Right atrium auricular region (tissue), 2 donors: ENCODE measurements around the gene DHCR7. TPM values are rescaled to one million over a fixed set of nuclear protein-coding genes. Genes with fewer than 3 reads are reported as not detected.
A peak's percentile ranks its signal among the peaks of the same experiment; 100 is the strongest.

Experiments used
- DNase-seq: peaks from one replicate; pipeline ENCODE4 v3.0.0-alpha.2; 2019; ENCODE audit warnings: low spot score
- H3K27ac ChIP-seq, 2 donors: fragments of 200-600 bp; sonication (generic); 1 replicate in 1 of 2; 2 replicates in 1 of 2; pipeline ENCODE4 v1.5.1; 2016 to 2019
- H3K27me3 ChIP-seq, 2 donors: fragments of 200-600 bp; sonication (generic); one replicate each; pipeline versions ENCODE4 v1.5.1 to v1.6.0; 2017 to 2019
- H3K36me3 ChIP-seq: fragments of 200-600 bp; sonication (generic); one replicate; pipeline ENCODE4 v1.5.1; 2016
- H3K4me1 ChIP-seq, 2 donors: fragments of 200-600 bp; sonication (generic); one replicate each; pipeline versions ENCODE4 v1.5.1 to v1.6.0; 2017 to 2019
- H3K4me3 ChIP-seq, 2 donors: fragments of 200-600 bp; sonication (generic); 1 replicate in 1 of 2; 2 replicates in 1 of 2; pipeline ENCODE4 v1.5.1; 2017 to 2019; ENCODE audit warnings: mild to moderate bottlenecking in 1 of 2, moderate library complexity in 1 of 2
- H3K9me3 ChIP-seq, 2 donors: fragments of 200-600 bp; sonication (generic); one replicate each; pipeline ENCODE4 v1.5.1; 2019
- total RNA-seq, 2 donors: library from RNA; depleted of rRNA; stranded (reverse); fragments of >200 nt; gene quantifications; one replicate each; pipeline ENCODE4 v1.1.0, GENCODE V29; 2016
- TF ChIP-seq, protein P1 (sequence below), 2 donors: fragments of 200-600 bp; sonication (generic); IDR thresholded peaks; one replicate each; pipeline ENCODE4 v1.5.1; 2019; ENCODE audit warnings: antibody characterized with exemption in 2 of 2

The DHCR7 gene
- total RNA-seq, result 10 to 100 TPM; 26.8 to 37.6 TPM

GRCh38 chr11:71448257-71449171 is at the start of gene DHCR7:
Gene DHCR7 (minus strand): TSS chr11:71448393. CDS start chr11:71444952, 3,441 bp downstream.
- Histone ChIP-seq H3K36me3 (peaks cover 12% of the 10 kb centered on the region), H3K4me1 (peaks cover 0 to 31% of the 10 kb centered on the region in 2 donors), H3K27me3 (no peaks in the 10 kb centered on the region), H3K27ac (peak within 1 kb of the TSS; percentile 82 to 87), H3K4me3 (peak within 1 kb of the TSS; percentile 63 to 77), H3K9me3 (no peaks in the 10 kb centered on the region)
- DNase-seq, result peak; percentile 98
- TF ChIP-seq, protein P1, sequence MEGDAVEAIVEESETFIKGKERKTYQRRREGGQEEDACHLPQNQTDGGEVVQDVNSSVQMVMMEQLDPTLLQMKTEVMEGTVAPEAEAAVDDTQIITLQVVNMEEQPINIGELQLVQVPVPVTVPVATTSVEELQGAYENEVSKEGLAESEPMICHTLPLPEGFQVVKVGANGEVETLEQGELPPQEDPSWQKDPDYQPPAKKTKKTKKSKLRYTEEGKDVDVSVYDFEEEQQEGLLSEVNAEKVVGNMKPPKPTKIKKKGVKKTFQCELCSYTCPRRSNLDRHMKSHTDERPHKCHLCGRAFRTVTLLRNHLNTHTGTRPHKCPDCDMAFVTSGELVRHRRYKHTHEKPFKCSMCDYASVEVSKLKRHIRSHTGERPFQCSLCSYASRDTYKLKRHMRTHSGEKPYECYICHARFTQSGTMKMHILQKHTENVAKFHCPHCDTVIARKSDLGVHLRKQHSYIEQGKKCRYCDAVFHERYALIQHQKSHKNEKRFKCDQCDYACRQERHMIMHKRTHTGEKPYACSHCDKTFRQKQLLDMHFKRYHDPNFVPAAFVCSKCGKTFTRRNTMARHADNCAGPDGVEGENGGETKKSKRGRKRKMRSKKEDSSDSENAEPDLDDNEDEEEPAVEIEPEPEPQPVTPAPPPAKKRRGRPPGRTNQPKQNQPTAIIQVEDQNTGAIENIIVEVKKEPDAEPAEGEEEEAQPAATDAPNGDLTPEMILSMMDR (IDR thresholded peaks at IDR 0.05), result no peak

DNA sequence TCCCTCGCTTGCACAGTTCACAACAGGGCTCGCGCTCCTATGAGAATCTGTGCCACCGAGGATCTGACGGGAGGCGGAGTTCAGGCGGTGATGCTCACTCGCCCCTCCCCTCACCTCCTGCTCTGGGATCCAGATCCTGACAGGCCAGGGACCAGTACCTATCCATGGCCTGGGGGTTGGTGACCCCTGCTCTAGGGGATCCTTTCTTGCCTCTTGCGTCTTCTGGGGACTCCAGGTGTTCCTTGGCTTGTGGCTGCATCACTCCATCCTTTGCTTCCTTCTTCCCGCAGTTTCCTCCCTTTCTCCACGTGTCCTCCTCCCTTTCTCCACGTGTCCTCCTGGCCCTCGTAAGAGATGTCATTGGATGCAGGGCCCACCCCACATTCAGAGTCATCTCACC is 48.2 kb upstream of the DHCR7 start:
- Histone ChIP-seq H3K27ac (no peak overlapping the region), H3K9me3 (no peaks in the 10 kb centered on the region), H3K4me1 (peaks cover 0 to 9% of the 10 kb centered on the region in 2 donors), H3K36me3 (peaks cover 56% of the 10 kb centered on the region), H3K4me3 (no peak overlapping the region), H3K27me3 (no peaks in the 10 kb centered on the region)
- DNase-seq, result no peak
- TF ChIP-seq, protein P1 (IDR thresholded peaks at IDR 0.05), result no peak

- H3K4me3 ChIP-seq, result no peak overlapping the region
- TF ChIP-seq, protein P1 (IDR thresholded peaks at IDR 0.05), result no peak
- no peak for DNase-seq
- no peaks in the 10 kb centered on the region for H3K27me3 ChIP-seq
- peaks cover 0 to 9% of the 10 kb centered on the region in 2 donors for H3K4me1 ChIP-seq
- H3K9me3 ChIP-seq, result no peaks in the 10 kb centered on the region
- H3K27ac ChIP-seq, result no peak overlapping the region
- H3K36me3 ChIP-seq, result peaks cover 60% of the 10 kb centered on the region
Observed at GRCh38 chr11:71495286-71496230, 47.4 kb upstream of the DHCR7 start.

GRCh38 chr11:71491940-71492339 is 43.7 kb upstream of the DHCR7 start:
- Histone ChIP-seq H3K4me1 (peaks cover 0 to 6% of the 10 kb centered on the region in 2 donors), H3K36me3 (peaks cover 34% of the 10 kb centered on the region), H3K4me3 (no peak overlapping the region), H3K27me3 (no peaks in the 10 kb centered on the region), H3K9me3 (no peaks in the 10 kb centered on the region), H3K27ac (no peak overlapping the region)
- DNase-seq, result peak; percentile 40
- TF ChIP-seq, protein P1 (IDR thresholded peaks at IDR 0.05), result no peak

DNA sequence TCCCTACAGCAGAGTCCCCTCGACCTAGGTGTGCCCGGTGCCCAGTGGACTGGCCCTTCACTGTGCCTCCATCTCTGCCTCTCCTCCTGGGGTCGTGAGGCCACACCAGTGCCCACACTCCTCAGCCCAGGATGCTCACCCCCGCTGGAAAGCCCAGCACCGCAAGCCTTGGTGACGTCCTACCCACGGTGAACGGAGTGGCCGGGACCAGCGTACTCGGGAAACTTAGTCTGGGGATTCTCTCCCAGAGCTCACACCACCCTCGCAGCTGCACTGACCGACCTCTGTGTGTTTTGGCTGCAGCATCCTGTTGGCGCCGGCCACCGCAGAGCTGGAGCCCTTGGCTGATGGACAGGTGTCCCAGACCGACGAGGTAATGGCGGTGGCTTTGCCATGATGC is 43.3 kb upstream of the DHCR7 start:
- Histone ChIP-seq H3K27ac (no peak overlapping the region), H3K4me3 (no peak overlapping the region), H3K27me3 (no peaks in the 10 kb centered on the region), H3K4me1 (peaks cover 0 to 6% of the 10 kb centered on the region in 2 donors), H3K36me3 (peaks cover 30% of the 10 kb centered on the region), H3K9me3 (no peaks in the 10 kb centered on the region)
- DNase-seq, result no peak
- TF ChIP-seq, protein P1 (IDR thresholded peaks at IDR 0.05), result no peak
